ENCODE data around the gene KCNIP4. TPM values are rescaled to one million over a fixed set of nuclear protein-coding genes. Genes with fewer than 3 reads are reported as not detected.

KCNIP4 gene
- polyA plus RNA-seq, 1 donor (not counting 4 experiments of a cell fraction or from before 2014, with no cell fraction given): 0.07 TPM

DNA sequence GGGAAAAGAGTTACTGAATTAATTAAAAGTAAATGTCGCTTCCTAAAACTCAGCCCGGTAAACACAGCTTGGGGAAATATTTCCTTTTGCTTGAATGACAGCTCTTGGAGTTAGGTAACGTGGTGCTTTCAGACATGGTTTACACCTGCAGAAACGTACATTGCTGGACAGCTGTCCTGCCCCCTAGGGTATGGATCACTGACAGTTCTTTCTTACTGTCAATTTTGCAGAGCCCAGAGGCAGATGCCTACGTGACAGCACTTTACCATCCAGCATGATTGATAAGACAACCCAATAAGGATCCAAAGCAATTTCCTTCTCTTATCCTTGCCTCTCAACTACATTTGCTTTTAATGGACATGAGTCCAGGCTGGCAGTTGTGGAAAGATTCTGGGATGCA is 913.8 kb downstream of the KCNIP4 start:
- Histone ChIP-seq H3K36me3 (ENCODE audit: control insufficient read depth in 2 of 2, extremely low read depth in 1 of 2, insufficient read depth in 2 of 2, low read length in 2 of 2) (no peaks in the 10 kb centered on the region), H3K9ac (ENCODE audit: control insufficient read depth, extremely low read depth, insufficient read depth, low read length) (no peak overlapping the region), H3K4me1 (ENCODE audit: control insufficient read depth, extremely low read depth, insufficient read depth, low read length) (no peaks in the 10 kb centered on the region), H3K4me2 (ENCODE audit: control insufficient read depth, extremely low read depth, insufficient read depth, low read depth, low read length) (no peak overlapping the region), H3K9me3 (ENCODE audit: control insufficient read depth, low read depth, low read length) (no peaks in the 10 kb centered on the region), H3K79me2 (ENCODE audit: control insufficient read depth, insufficient read depth, low read length) (no peaks in the 10 kb centered on the region), H3K4me3 (ENCODE audit: control insufficient read depth in 2 of 3, extremely low read depth in 1 of 3, insufficient read depth in 2 of 3, low read depth in 1 of 3, low read length in 3 of 3) (no peak overlapping the region), H3K27ac (ENCODE audit: control insufficient read depth, insufficient read depth, low read length) (no peak overlapping the region), H2AFZ (ENCODE audit: control insufficient read depth, low read length) (no peak overlapping the region), H3K27me3 (ENCODE audit: control insufficient read depth, extremely low read depth, insufficient read depth, low read length) (no peaks in the 10 kb centered on the region), H4K20me1 (ENCODE audit: control insufficient read depth, extremely low read depth, insufficient read depth, low read length) (no peaks in the 10 kb centered on the region), H3K9me1 (ENCODE audit: control insufficient read depth, extremely low read depth, insufficient read depth, low read length) (no peaks in the 10 kb centered on the region)
- no peak for FAIRE-seq
- TF ChIP-seq, protein P1, sequence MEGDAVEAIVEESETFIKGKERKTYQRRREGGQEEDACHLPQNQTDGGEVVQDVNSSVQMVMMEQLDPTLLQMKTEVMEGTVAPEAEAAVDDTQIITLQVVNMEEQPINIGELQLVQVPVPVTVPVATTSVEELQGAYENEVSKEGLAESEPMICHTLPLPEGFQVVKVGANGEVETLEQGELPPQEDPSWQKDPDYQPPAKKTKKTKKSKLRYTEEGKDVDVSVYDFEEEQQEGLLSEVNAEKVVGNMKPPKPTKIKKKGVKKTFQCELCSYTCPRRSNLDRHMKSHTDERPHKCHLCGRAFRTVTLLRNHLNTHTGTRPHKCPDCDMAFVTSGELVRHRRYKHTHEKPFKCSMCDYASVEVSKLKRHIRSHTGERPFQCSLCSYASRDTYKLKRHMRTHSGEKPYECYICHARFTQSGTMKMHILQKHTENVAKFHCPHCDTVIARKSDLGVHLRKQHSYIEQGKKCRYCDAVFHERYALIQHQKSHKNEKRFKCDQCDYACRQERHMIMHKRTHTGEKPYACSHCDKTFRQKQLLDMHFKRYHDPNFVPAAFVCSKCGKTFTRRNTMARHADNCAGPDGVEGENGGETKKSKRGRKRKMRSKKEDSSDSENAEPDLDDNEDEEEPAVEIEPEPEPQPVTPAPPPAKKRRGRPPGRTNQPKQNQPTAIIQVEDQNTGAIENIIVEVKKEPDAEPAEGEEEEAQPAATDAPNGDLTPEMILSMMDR (optimal IDR thresholded peaks at IDR 0.05 in 1 of 3, IDR thresholded peaks at IDR 0.05 in 1 of 3, conservative IDR thresholded peaks at IDR 0.05 in 1 of 3; ENCODE audit: extremely low read depth in 1 of 3, insufficient read depth in 2 of 3, low read length in 3 of 3): peak in 1 of 3 experiments; percentile 12
- no peak for TF ChIP-seq EZH2 (IDR thresholded peaks at IDR 0.05; ENCODE audit: low read length)
- dilution Hi-C loops (cut with MboI; ENCODE audit: extremely low pct_ligation_motif_present, low sequenced_read_pairs): no loop called here
- DNase-seq (ENCODE audit: low read depth, low spot score): no peak

GRCh38 chr4:21032089-21032645 is 916.4 kb downstream of the KCNIP4 start:
- Histone ChIP-seq H3K4me3 (ENCODE audit: control insufficient read depth in 2 of 3, extremely low read depth in 1 of 3, insufficient read depth in 2 of 3, low read depth in 1 of 3, low read length in 3 of 3) (no peak overlapping the region), H3K9ac (ENCODE audit: control insufficient read depth, extremely low read depth, insufficient read depth, low read length) (no peak overlapping the region), H3K4me2 (ENCODE audit: control insufficient read depth, extremely low read depth, insufficient read depth, low read depth, low read length) (no peak overlapping the region), H3K27ac (ENCODE audit: control insufficient read depth, insufficient read depth, low read length) (no peak overlapping the region), H2AFZ (ENCODE audit: control insufficient read depth, low read length) (no peak overlapping the region), H4K20me1 (ENCODE audit: control insufficient read depth, extremely low read depth, insufficient read depth, low read length) (no peaks in the 10 kb centered on the region), H3K9me1 (ENCODE audit: control insufficient read depth, extremely low read depth, insufficient read depth, low read length) (no peaks in the 10 kb centered on the region), H3K79me2 (ENCODE audit: control insufficient read depth, insufficient read depth, low read length) (no peaks in the 10 kb centered on the region), H3K9me3 (ENCODE audit: control insufficient read depth, low read depth, low read length) (no peaks in the 10 kb centered on the region), H3K36me3 (ENCODE audit: control insufficient read depth in 2 of 2, extremely low read depth in 1 of 2, insufficient read depth in 2 of 2, low read length in 2 of 2) (no peaks in the 10 kb centered on the region), H3K4me1 (ENCODE audit: control insufficient read depth, extremely low read depth, insufficient read depth, low read length) (no peaks in the 10 kb centered on the region), H3K27me3 (ENCODE audit: control insufficient read depth, extremely low read depth, insufficient read depth, low read length) (no peaks in the 10 kb centered on the region)
- dilution Hi-C loops (cut with MboI; ENCODE audit: extremely low pct_ligation_motif_present, low sequenced_read_pairs): no loop called here
- DNase-seq (ENCODE audit: low read depth, low spot score): no peak
- FAIRE-seq: no peak
- TF ChIP-seq, protein P1 (optimal IDR thresholded peaks at IDR 0.05 in 1 of 3, IDR thresholded peaks at IDR 0.05 in 1 of 3, conservative IDR thresholded peaks at IDR 0.05 in 1 of 3; ENCODE audit: extremely low read depth in 1 of 3, insufficient read depth in 2 of 3, low read length in 3 of 3): no peak
- TF ChIP-seq EZH2 (IDR thresholded peaks at IDR 0.05; ENCODE audit: low read length): no peak

Measured in keratinocyte (primary cell).